Keratinocyte (primary cell): ENCODE results near the gene ESRRG.

Experiments used
- EZH2 ChIP-seq: IDR thresholded peaks from one replicate; pipeline ENCODE4 v1.6.1; 2012; ENCODE audit warnings: inconsistent platforms, mild to moderate bottlenecking, low read length, moderate library complexity
- TF ChIP-seq, protein P1 (sequence below), 3 experiments: IDR thresholded peaks in 1 of 3; conservative IDR thresholded peaks in 1 of 3; optimal IDR thresholded peaks in 1 of 3; 2 replicates in 2 of 3; 3 replicates in 1 of 3; pipeline versions ENCODE3 to v1.5.1; 2011; ENCODE audit warnings: low read length in 3 of 3, mild to moderate bottlenecking in 3 of 3, moderate library complexity in 2 of 3, control low read depth in 1 of 3, inconsistent platforms in 1 of 3; ENCODE audit not compliant: insufficient read depth in 2 of 3; ENCODE audit errors: extremely low read depth in 1 of 3

GRCh38 chr1:216665856-216666255 is 57.4 kb downstream of the ESRRG start:
- TF ChIP-seq, protein P1, sequence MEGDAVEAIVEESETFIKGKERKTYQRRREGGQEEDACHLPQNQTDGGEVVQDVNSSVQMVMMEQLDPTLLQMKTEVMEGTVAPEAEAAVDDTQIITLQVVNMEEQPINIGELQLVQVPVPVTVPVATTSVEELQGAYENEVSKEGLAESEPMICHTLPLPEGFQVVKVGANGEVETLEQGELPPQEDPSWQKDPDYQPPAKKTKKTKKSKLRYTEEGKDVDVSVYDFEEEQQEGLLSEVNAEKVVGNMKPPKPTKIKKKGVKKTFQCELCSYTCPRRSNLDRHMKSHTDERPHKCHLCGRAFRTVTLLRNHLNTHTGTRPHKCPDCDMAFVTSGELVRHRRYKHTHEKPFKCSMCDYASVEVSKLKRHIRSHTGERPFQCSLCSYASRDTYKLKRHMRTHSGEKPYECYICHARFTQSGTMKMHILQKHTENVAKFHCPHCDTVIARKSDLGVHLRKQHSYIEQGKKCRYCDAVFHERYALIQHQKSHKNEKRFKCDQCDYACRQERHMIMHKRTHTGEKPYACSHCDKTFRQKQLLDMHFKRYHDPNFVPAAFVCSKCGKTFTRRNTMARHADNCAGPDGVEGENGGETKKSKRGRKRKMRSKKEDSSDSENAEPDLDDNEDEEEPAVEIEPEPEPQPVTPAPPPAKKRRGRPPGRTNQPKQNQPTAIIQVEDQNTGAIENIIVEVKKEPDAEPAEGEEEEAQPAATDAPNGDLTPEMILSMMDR (optimal IDR thresholded peaks at IDR 0.05 in 1 of 3, IDR thresholded peaks at IDR 0.05 in 1 of 3, conservative IDR thresholded peaks at IDR 0.05 in 1 of 3; ENCODE audit: extremely low read depth in 1 of 3, insufficient read depth in 2 of 3, low read length in 3 of 3) = no peak
- TF ChIP-seq EZH2 = no peak
